GM18526 (cell line): ENCODE data around the gene CPT1B.

Experiments
- POLR2A ChIP-seq: IDR thresholded peaks from 3 replicates; pipeline ENCODE4 v1.6.1; 2011; ENCODE audit not compliant: insufficient read length; ENCODE audit errors: extremely low read depth

Gene CPT1B

GRCh38 chr22:50531962-50532674 lies 46.1 kb downstream of the CPT1B start:
- TF ChIP-seq POLR2A, result peak; percentile 48

GRCh38 chr22:50531546-50531961 lies 46.7 kb downstream of the CPT1B start:
- TF ChIP-seq POLR2A, result peak; percentile 69

- peak; percentile 93 for TF ChIP-seq POLR2A
These were observed 47.2 kb downstream of the CPT1B start for GRCh38 chr22:50530877-50531545.

GRCh38 chr22:50530580-50530876 lies 47.7 kb downstream of the CPT1B start:
- no peak for TF ChIP-seq POLR2A

- peak; percentile 75 for TF ChIP-seq POLR2A
These were observed 48.2 kb downstream of the CPT1B start, which contains the start of gene TYMP for GRCh38 chr22:50529897-50530579. TYMP (minus strand) TSS chr22:50530012; CDS start chr22:50529709, 303 bp downstream.

GRCh38 chr22:50529416-50529896 lies 48.8 kb downstream of the CPT1B start:
- peak; percentile 2 for TF ChIP-seq POLR2A

GRCh38 chr22:50528682-50529415 lies 49.4 kb downstream of the CPT1B start:
- TF ChIP-seq POLR2A, result no peak

- peak; percentile 32 for TF ChIP-seq POLR2A
These were observed 50.1 kb downstream of the CPT1B start for GRCh38 chr22:50527921-50528681.

GRCh38 chr22:50526834-50527801 lies 51.1 kb downstream of the CPT1B start:
- peak; percentile 66 for TF ChIP-seq POLR2A

GRCh38 chr22:50526108-50526833 lies 52.0 kb downstream of the CPT1B start:
- peak; percentile 46 for TF ChIP-seq POLR2A

GRCh38 chr22:50525858-50526107 lies 52.4 kb downstream of the CPT1B start:
- no peak for TF ChIP-seq POLR2A

- TF ChIP-seq POLR2A, result peak; percentile 86
These were observed 52.9 kb downstream of the CPT1B start, which contains the start of gene SCO2 for GRCh38 chr22:50525104-50525857. SCO2 (minus strand) TSS chr22:50525598; CDS start chr22:50524411, 1,187 bp downstream.
